Astrocyte of the cerebellum (primary cell): Measurements from ENCODE around the gene FBXO28.

Experiments used
- DNase-seq: peaks from one replicate; pipeline ENCODE4 v3.0.0-alpha.2; 2011; ENCODE audit warnings: low read depth
- H3K4me3 ChIP-seq: 2 replicates; pipeline ENCODE4 v1.5.1; 2011; ENCODE audit warnings: mild to moderate bottlenecking, low read depth, low read length, moderate library complexity
- in situ Hi-C: cut with HindIII; loops from 2 replicates; pipeline ENCODE4 v1.10.0; 2017; ENCODE audit warnings: low sequenced_read_pairs
- TF ChIP-seq, protein P1 (sequence below): IDR thresholded peaks from 2 replicates; pipeline ENCODE4 v1.5.1; 2012; ENCODE audit warnings: low read length, low read depth, moderate library complexity, mild to moderate bottlenecking; ENCODE audit errors: missing control alignments

Gene FBXO28

DNA sequence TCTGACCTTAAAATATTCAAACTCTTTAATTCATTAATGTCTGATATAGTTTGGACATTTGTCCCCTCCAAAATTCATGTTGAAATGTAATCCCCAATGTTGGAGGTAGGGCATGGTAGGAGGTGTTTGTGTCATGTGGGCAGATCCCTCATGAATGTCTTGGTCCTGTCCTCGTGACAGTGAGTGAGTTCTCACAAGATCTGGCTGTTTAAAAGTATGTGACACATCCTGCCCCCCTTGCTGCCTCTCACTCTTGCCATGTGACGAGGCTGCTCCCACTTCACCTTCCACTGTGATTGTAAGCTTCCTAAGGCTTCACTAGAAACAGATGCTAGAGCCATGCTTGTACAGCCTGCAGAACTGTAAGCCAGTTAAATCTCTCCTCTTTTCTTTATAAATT, 21.3 kb upstream of the FBXO28 start:
- TF ChIP-seq, protein P1, sequence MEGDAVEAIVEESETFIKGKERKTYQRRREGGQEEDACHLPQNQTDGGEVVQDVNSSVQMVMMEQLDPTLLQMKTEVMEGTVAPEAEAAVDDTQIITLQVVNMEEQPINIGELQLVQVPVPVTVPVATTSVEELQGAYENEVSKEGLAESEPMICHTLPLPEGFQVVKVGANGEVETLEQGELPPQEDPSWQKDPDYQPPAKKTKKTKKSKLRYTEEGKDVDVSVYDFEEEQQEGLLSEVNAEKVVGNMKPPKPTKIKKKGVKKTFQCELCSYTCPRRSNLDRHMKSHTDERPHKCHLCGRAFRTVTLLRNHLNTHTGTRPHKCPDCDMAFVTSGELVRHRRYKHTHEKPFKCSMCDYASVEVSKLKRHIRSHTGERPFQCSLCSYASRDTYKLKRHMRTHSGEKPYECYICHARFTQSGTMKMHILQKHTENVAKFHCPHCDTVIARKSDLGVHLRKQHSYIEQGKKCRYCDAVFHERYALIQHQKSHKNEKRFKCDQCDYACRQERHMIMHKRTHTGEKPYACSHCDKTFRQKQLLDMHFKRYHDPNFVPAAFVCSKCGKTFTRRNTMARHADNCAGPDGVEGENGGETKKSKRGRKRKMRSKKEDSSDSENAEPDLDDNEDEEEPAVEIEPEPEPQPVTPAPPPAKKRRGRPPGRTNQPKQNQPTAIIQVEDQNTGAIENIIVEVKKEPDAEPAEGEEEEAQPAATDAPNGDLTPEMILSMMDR, result no peak
- H3K4me3 ChIP-seq, result no peak overlapping the region
- no peak for DNase-seq
- in situ Hi-C loops, result no loop called here

DNA sequence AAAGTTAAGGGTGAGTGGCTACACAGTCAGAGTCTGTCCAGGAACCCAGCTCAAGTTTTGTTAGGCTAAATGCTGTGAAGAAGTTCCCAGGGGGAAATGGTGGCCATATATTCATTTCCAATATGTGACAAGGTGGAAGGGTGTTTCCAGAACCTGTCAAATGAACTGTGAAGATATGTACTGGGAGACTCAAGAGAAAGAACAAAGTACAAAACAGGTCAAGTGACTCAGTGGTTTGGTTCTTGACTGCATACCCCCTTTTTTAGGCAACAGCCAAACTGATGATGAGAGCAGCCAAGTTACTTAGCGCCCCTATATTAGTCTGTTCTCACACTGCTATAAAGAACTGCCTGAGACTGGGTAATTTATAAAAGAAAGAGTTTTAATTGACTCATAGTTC, 18.6 kb upstream of the FBXO28 start:
- TF ChIP-seq, protein P1, result no peak

DNA sequence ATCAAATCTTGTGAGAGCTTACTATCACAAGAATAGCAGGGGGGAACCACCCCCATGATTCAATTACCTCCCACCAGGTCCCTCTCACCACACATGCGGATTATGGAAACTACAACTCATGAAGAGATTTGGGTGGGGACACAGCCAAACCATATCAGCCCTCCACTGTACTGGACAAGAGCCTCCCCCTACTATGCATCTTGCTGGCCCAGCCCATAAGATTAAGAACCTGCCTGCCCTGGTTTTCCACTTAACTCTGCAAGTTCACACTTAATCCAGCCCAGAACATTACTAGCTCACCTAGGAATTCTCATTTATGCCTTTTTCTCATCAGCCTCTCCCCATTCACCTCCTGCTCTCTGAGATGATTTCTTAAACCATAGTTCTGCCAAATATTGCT, 18.0 kb upstream of the FBXO28 start:
- DNase-seq, result no peak
- in situ Hi-C loops, result no loop called here
- no peak overlapping the region for H3K4me3 ChIP-seq
- TF ChIP-seq, protein P1, result no peak

More for the DNA sequence above, 18.6 kb upstream of the FBXO28 start:
- DNase-seq, result no peak
- H3K4me3 ChIP-seq, result no peak overlapping the region
- in situ Hi-C loops, result no loop called here

DNA sequence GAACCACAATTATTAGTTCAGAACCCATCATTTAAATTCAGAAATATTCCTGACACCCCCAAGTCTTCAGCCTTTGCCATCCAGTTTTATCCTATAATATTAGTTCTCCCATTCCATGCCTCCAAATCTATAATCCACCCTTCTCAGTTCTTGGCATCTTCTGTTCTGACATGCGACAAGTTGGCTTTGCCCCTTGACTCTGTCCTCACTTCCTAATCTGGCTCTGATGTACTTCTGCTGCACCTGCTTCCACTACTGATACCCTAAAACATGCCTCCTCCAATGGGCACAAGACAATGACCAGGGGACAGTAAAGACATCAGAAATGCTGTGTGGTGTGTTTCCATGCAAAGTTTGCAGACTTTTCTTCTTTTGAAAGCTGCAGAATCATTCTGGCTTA, 17.1 kb upstream of the FBXO28 start:
- in situ Hi-C loops, result no loop called here
- TF ChIP-seq, protein P1, result no peak
- no peak overlapping the region for H3K4me3 ChIP-seq
- no peak for DNase-seq

DNA sequence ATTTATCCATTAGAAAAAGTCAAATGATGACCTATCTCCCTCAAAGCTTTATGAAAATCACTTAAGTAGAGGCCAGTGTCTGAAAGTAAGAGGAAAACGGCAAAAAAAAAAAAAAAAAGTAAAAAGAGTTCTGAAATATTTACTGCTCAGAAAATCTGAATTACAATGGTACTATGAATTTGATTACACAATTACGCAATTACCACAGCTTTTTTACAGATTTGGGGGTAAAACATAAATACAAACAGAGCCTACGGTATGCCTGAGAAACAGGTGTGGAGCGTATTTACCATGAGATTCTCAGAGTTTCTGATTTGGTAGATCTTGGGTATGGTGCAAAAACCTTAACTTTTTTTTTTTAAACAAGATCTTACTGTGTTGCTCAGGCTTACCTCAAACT, 15.9 kb upstream of the FBXO28 start:
- no peak overlapping the region for H3K4me3 ChIP-seq
- in situ Hi-C loops, result no loop called here
- DNase-seq, result no peak
- TF ChIP-seq, protein P1, result no peak

DNA sequence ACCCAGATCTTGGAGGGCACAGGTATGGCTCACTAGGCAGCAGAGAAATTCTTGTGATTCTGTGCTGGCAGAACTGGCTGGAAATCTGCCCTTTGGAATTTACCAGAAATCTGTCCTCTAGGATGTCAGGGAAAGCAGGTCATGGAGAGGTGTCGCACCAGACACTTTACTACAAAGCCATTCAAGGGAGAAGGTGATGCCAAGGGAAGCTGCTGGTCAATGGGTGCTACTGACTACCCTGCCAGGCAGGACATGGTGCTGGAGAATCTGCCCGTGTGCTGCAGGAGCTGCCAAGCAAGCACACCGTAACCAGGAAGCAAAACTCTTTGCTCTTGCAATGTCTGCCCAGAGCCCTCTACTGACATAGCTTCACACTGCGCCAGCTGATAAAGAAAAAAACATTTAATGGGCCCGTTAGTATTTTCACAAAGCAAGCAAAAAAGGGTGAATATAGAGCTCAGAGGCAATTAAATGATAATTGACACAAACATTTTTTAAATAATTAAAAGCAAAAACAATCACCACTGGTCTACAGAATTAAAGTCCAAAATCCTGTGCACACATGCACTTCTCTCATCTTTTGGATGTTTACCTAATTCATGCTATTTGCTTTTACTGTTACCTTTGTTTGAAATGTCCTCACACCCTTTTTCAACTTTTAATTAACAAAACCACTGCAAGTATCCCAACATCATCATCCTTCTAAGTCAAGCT, 7.2 kb upstream of the FBXO28 start:
- TF ChIP-seq, protein P1, result peak; percentile 57
- DNase-seq, result no peak
- in situ Hi-C loops, result no loop called here
- no peak overlapping the region for H3K4me3 ChIP-seq

DNA sequence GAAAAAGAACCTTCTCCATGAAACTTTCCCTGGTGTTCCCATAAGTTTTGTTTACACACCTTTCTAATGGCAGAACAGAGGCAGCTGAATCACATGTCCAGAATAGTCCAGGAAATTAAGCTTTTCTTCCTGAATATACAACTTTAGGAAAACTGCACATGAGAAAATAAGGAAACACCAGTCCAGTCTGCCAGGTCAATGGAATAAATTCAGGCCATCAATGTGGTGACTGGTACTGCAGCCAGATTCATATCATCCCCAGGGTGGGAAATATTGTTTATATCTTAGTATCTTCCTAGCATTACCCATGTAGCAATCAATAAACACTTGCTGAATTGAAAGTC, 6.7 kb upstream of the FBXO28 start:
- no peak overlapping the region for H3K4me3 ChIP-seq
- no peak for DNase-seq
- TF ChIP-seq, protein P1, result no peak
- in situ Hi-C loops, result no loop called here
